ENCODE measurements around the gene RPL18. TPM values are rescaled to one million over a fixed set of nuclear protein-coding genes. Genes with fewer than 3 reads are reported as not detected.

The RPL18 gene
- polyA plus RNA-seq, 1 donor: 1,725 TPM

- no peak for DNase-seq (ENCODE audit: low read depth)
Measured at GRCh38 chr19:48614436-48615230, 4.3 kb downstream of the RPL18 start, which contains the start of gene FAM83E. Gene FAM83E (minus strand): TSS chr19:48615076. CDS start chr19:48613372, 1,704 bp downstream.

- no peak for DNase-seq (ENCODE audit: low read depth)
Measured at GRCh38 chr19:48613852-48614435, 5.0 kb downstream of the RPL18 start.

GRCh38 chr19:48613024-48613851, 5.7 kb downstream of the RPL18 start:
- no peak for DNase-seq (ENCODE audit: low read depth)

GRCh38 chr19:48611872-48612271, 7.1 kb downstream of the RPL18 start:
- no peak for DNase-seq (ENCODE audit: low read depth)

GRCh38 chr19:48609571-48610108, 9.3 kb downstream of the RPL18 start:
- no peak for DNase-seq (ENCODE audit: low read depth)

GRCh38 chr19:48608798-48609263, 10.1 kb downstream of the RPL18 start:
- DNase-seq (ENCODE audit: low read depth): no peak

GRCh38 chr19:48607359-48607755, 11.6 kb downstream of the RPL18 start:
- no peak for DNase-seq (ENCODE audit: low read depth)

GRCh38 chr19:48606463-48607358, 12.3 kb downstream of the RPL18 start, which contains the start of gene SPACA4:
Gene SPACA4 (plus strand): TSS chr19:48606742. CDS start chr19:48606979, 237 bp downstream.
- DNase-seq (ENCODE audit: low read depth): no peak

- no peak for DNase-seq (ENCODE audit: low read depth)
Measured at GRCh38 chr19:48603850-48604249, 15.1 kb downstream of the RPL18 start.

- DNase-seq (ENCODE audit: low read depth): no peak
Measured at GRCh38 chr19:48603449-48603848, 15.5 kb downstream of the RPL18 start.

- no peak for DNase-seq (ENCODE audit: low read depth)
Measured at GRCh38 chr19:48603001-48603400, 16.0 kb downstream of the RPL18 start.

GRCh38 chr19:48600679-48601417, 18.1 kb downstream of the RPL18 start:
- no peak for DNase-seq (ENCODE audit: low read depth)

GRCh38 chr19:48598996-48599700, 19.8 kb downstream of the RPL18 start:
- no peak for DNase-seq (ENCODE audit: low read depth)

- DNase-seq (ENCODE audit: low read depth): no peak
Measured at GRCh38 chr19:48596679-48597465, 22.1 kb downstream of the RPL18 start.

GRCh38 chr19:48596237-48596636, 22.7 kb downstream of the RPL18 start:
- no peak for DNase-seq (ENCODE audit: low read depth)

- DNase-seq (ENCODE audit: low read depth): no peak
Measured at GRCh38 chr19:48595833-48596232, 23.1 kb downstream of the RPL18 start.

GRCh38 chr19:48595171-48595570, 23.8 kb downstream of the RPL18 start:
- no peak for DNase-seq (ENCODE audit: low read depth)

- DNase-seq (ENCODE audit: low read depth): no peak
Measured at GRCh38 chr19:48591021-48591420, 28.0 kb downstream of the RPL18 start.
